Neural cell (in vitro differentiated cells): ENCODE data around the gene C7orf25.

Source experiments
- TAF1 ChIP-seq: IDR thresholded peaks from 2 replicates; pipeline ENCODE4 v1.6.1; 2012; ENCODE audit warnings: low read depth
- TF ChIP-seq, protein P1 (sequence below): fragments of 450-650 bp; IDR thresholded peaks from 2 replicates; pipeline ENCODE4 v1.5.1; 2014; ENCODE audit warnings: antibody characterized with exemption, mild to moderate bottlenecking, moderate library complexity; ENCODE audit not compliant: poor library complexity, severe bottlenecking

DNA sequence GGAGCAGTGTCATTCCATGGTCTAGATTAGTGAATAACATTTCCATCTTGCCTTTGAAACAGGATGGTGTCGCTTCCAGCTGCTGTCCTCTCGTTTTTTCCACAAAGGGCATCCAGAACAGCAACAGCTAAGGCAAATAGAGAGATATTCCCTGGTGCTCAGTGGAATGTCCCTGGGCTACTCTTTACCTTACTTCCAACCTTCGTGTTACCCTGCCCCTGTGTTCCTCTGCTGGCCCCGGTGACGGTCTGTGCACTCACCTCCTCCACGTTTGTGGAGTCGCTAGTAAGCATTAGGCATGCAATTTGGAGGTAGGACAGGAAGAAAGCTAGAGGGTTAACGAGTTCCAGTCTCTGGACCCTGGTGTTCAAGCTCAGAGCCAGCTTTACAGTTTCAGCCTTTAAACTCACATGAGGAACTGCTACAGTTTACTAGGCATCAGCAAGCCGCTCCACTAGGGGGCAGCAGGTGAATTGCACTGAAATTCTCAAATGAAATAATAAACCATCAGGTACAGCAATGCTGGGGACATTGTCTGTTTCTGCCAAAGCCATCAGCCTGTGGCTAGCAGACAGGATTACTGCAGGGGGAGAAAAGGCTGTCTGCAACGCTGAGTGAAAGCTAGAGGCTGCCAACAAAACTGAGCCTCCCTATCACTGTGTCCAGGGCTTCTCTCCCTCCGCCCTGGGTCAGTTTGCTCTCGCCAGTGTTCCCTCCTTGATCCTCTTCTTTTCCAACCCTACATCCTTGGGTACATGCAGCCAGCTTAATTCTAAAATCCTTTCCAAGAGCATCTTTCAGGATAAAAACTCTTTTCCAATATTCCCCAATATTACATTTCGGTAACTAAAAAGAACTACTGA is 29.3 kb upstream of the C7orf25 start:
- TF ChIP-seq, protein P1, sequence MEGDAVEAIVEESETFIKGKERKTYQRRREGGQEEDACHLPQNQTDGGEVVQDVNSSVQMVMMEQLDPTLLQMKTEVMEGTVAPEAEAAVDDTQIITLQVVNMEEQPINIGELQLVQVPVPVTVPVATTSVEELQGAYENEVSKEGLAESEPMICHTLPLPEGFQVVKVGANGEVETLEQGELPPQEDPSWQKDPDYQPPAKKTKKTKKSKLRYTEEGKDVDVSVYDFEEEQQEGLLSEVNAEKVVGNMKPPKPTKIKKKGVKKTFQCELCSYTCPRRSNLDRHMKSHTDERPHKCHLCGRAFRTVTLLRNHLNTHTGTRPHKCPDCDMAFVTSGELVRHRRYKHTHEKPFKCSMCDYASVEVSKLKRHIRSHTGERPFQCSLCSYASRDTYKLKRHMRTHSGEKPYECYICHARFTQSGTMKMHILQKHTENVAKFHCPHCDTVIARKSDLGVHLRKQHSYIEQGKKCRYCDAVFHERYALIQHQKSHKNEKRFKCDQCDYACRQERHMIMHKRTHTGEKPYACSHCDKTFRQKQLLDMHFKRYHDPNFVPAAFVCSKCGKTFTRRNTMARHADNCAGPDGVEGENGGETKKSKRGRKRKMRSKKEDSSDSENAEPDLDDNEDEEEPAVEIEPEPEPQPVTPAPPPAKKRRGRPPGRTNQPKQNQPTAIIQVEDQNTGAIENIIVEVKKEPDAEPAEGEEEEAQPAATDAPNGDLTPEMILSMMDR: peak; percentile 94
- no peak for TF ChIP-seq TAF1
